Loucy (cell line): ENCODE results near the gene STPG1.

ENCODE experiments used
- CTCF ChIP-seq: fragments of 200-600 bp; sonication (generic); conservative IDR thresholded peaks from 2 replicates; pipeline ENCODE4 v1.5.1; 2014; ENCODE audit warnings: mild to moderate bottlenecking, antibody characterized with exemption, low read length
- EZH2phosphoT487 ChIP-seq: fragments of 200-600 bp; IDR thresholded peaks from 2 replicates; pipeline ENCODE4 v1.6.1; 2018; ENCODE audit warnings: antibody characterized with exemption, mild to moderate bottlenecking, moderate library complexity, borderline replicate concordance

- TF ChIP-seq CTCF (no peak), EZH2phosphoT487 (no peak)
Measured at GRCh38 chr1:24348196-24348595, 65.4 kb downstream of the STPG1 start.
